ENCODE data around the gene RPRM. TPM values are rescaled to one million over a fixed set of nuclear protein-coding genes. Genes with fewer than 3 reads are reported as not detected.

Gene RPRM
- not detected in 2 replicates for total RNA-seq (2013; cell fraction: nucleolus; rRNA removed)
- total RNA-seq (2014; rRNA removed) (not detected in 2 replicates), total RNA-seq (2014; rRNA removed; fragmentation: Illumina TruSeq; extraction: Trizol) (not detected in 2 replicates), total RNA-seq (2021) (not detected in 2 replicates), polyA plus RNA-seq (2011; rRNA removed) (0.09 and 0.37 TPM in 2 replicates), polyA plus RNA-seq (2014; fragmentation: Illumina TruSeq; extraction: Trizol) (0.06 TPM in 1 of 2 replicates, not detected in the other), polyA plus RNA-seq (2014; fragmentation: Nextera tagmentation; extraction: Ambion mirVana) (not detected), polyA plus RNA-seq (2014; rRNA removed) (0.22 TPM in 1 of 2 replicates, not detected in the other), polyA plus RNA-seq (2016; fragmentation: Nextera tagmentation; extraction: Ambion mirVana) (under 1 TPM in 1 of 2 experiments, not detected in 1; 0.11 TPM), polyA minus RNA-seq (2011; rRNA and poly(A)+ RNA removed) (0.22 and 1.1 TPM in 2 replicates), Bru-seq, nascent RNA (not detected), BruChase-seq, experiment 1, labeled RNA remaining after a 6-hour chase (percentile 23 among the genes with signal in this experiment), BruChase-seq, experiment 2, labeled RNA remaining after a 2-hour chase (percentile 33 among the genes with signal in this experiment)
- polyA plus RNA-seq (2011; ENCODE audit: low read depth) = not detected
- 0.36 and 0.42 TPM in 2 replicates for polyA plus RNA-seq (2011; cell fraction: cytosol; rRNA removed)
- 2.0 and 2.3 TPM in 2 replicates for polyA plus RNA-seq (2011; cell fraction: nucleus; rRNA removed)
- 0.07 and 0.11 TPM in 2 replicates for polyA plus RNA-seq (2012)
- not detected in 2 replicates for polyA minus RNA-seq (2011; cell fraction: cytosol; rRNA and poly(A)+ RNA removed)
- 1.9 and 5.8 TPM in 2 replicates for polyA minus RNA-seq (2011; cell fraction: nucleus; rRNA and poly(A)+ RNA removed)
- long read RNA-seq, experiment 1 = 0 reads
- long read RNA-seq, experiment 2 = 0 reads

- Histone ChIP-seq H3K9ac (ENCODE audit: control insufficient read depth, insufficient read depth, low read length) (no peak within 1 kb of the TSS), H3K4me1 (ENCODE audit: control insufficient read depth, insufficient read depth, low read length) (peaks cover 4% of the 10 kb centered on the region), H3K79me2 (ENCODE audit: control insufficient read depth, insufficient read depth, low read length) (no peaks in the 10 kb centered on the region), H3K9me3 (replicated peaks; ENCODE audit: control insufficient read depth, insufficient read depth, low read length) (no peaks in the 10 kb centered on the region; the same call in 2 of the 3 replicates), H3K36me3 (ENCODE audit: control insufficient read depth in 2 of 2, insufficient read depth in 2 of 2, low read length in 1 of 2) (no peaks in the 10 kb centered on the region), H3K27me3 (replicated peaks in 1 of 2; ENCODE audit: control insufficient read depth in 2 of 2, insufficient read depth in 2 of 2, low read length in 1 of 2) (peaks cover 6 to 19% of the 10 kb centered on the region in 2 experiments), H2AFZ (ENCODE audit: control insufficient read depth, low read depth, low read length) (peak within 1 kb of the TSS; percentile 75), H3K4me3 (peak within 1 kb of the TSS; percentile 47; the same call in 1 of the 2 replicates), H4K20me1 (ENCODE audit: control insufficient read depth, insufficient read depth) (no peaks in the 10 kb centered on the region), H3K4me2 (ENCODE audit: control insufficient read depth, insufficient read depth) (peak within 1 kb of the TSS; percentile 66), H3K27ac (ENCODE audit: control insufficient read depth, insufficient read depth) (no peak within 1 kb of the TSS)
- SMC1A ChIA-PET (ENCODE audit: uncharacterized antibody, unreplicated experiment) = interaction anchor here (1.2 to 1.3 kb wide), 2 partner anchors 8 to 551 kb away, joined by 3 read pairs; no protein-coding TSS in a partner anchor
- FAIRE-seq (no peak), ATAC-seq (peak; percentile 97), DNase-seq (ENCODE audit: low read depth, low spot score) (no peak)
- intact Hi-C loops (cut with micrococcal nuclease; ENCODE audit: unreplicated experiment) (loop anchor here (1.0 to 5.0 kb wide), 3 partner anchors 315 to 721 kb away; no protein-coding TSS in a partner anchor), in situ Hi-C loops (cut with MboI) (no loop called here)
- WGBS (ENCODE audit: insufficient coverage, insufficient replicate concordance, low lambda C conversion rate, missing lambda C conversion rate) = 18% methylated on average over 80 of the region's 93 CpGs
- BruUV-seq (replicated peaks) = no TSS peak
- POLR2A ChIA-PET = no interaction called here
- RAD21 ChIA-PET (ENCODE audit: unreplicated experiment) = interaction anchor here (1.2 kb wide), 1 partner anchor 553 kb away, joined by 4 read pairs; no protein-coding TSS in a partner anchor
- TF ChIP-seq CBX5 (IDR thresholded peaks at IDR 0.05; ENCODE audit: low read depth) (peak; percentile 13; the same call in 1 of the 2 replicates), EED (IDR thresholded peaks at IDR 0.05; ENCODE audit: low read depth) (no peak), CTCF (IDR thresholded peaks at IDR 0.05 in 2 of 3, conservative IDR thresholded peaks at IDR 0.05 in 1 of 3; ENCODE audit: control insufficient read depth in 2 of 3, extremely low read depth in 1 of 3, insufficient read depth in 1 of 3, low read depth in 3 of 3, low read length in 3 of 3) (peak; percentile 73 to 79 (median 76)), EP300 (IDR thresholded peaks at IDR 0.05; ENCODE audit: borderline replicate concordance in 1 of 2, control insufficient read depth in 1 of 2, low read depth in 2 of 2, low read length in 2 of 2) (no peak), NR2F1 (conservative IDR thresholded peaks at IDR 0.05) (peak; percentile 62; the same call in 1 of the 2 replicates), LARP7 (IDR thresholded peaks at IDR 0.05) (peak; percentile 64; the same call in 1 of the 2 replicates), RAD21 (IDR thresholded peaks at IDR 0.05; ENCODE audit: insufficient read depth, low read depth, low read length) (peak; percentile 53), TCF12 (IDR thresholded peaks at IDR 0.05; ENCODE audit: low read depth, low read length) (0 out of 2 replicates have a peak, but pooled peaks have one; percentile 9), ZBTB4 (CRISPR knock-in tag; IDR thresholded peaks at IDR 0.05) (no peak), SMARCA5 (IDR thresholded peaks at IDR 0.05) (0 out of 2 replicates have a peak, but pooled peaks have one; percentile 56), SUZ12 (IDR thresholded peaks at IDR 0.05; ENCODE audit: unreplicated experiment) (no peak), SMC3 (IDR thresholded peaks at IDR 0.05; ENCODE audit: borderline replicate concordance, low read length) (peak; percentile 23; the same call in 1 of the 2 replicates)
- CTCF ChIA-PET = interaction anchor here (0.5 to 2.0 kb wide), 8 partner anchors 8 to 731 kb away, joined by 3 to 9 read pairs (median 4); no protein-coding TSS in a partner anchor
Observed at GRCh38 chr2:153478289-153479261, at the start of gene RPRM. Gene RPRM (minus strand): TSS chr2:153478762. CDS start chr2:153478565, 197 bp downstream.
